Cerebellar nuclear complex (tissue), 1 donor: ENCODE data around the gene MRPL49.

Experiments
- DNase-seq, 2 experiments: peaks; one replicate each; lab custom pipeline; 2025; lab: John Stamatoyannopoulos, UW

The MRPL49 gene

GRCh38 chr11:65102142-65103095 is 19.7 kb upstream of the MRPL49 start:
- DNase-seq: no peak

- no peak for DNase-seq
These were observed 18.6 kb upstream of the MRPL49 start for GRCh38 chr11:65103476-65103875.

GRCh38 chr11:65104628-65105027 is 17.5 kb upstream of the MRPL49 start:
- DNase-seq: no peak

- no peak for DNase-seq
These were observed 15.0 kb upstream of the MRPL49 start for GRCh38 chr11:65107078-65107477.

GRCh38 chr11:65107751-65108468 is 14.2 kb upstream of the MRPL49 start:
- DNase-seq: no peak

- DNase-seq: no peak
These were observed 13.5 kb upstream of the MRPL49 start for GRCh38 chr11:65108469-65109123.

- no peak for DNase-seq
These were observed 12.6 kb upstream of the MRPL49 start for GRCh38 chr11:65109231-65110198.

- peak in 1 of 2 experiments; percentile 53 for DNase-seq
These were observed 11.7 kb upstream of the MRPL49 start for GRCh38 chr11:65110354-65110861.

- no peak for DNase-seq
These were observed 10.9 kb upstream of the MRPL49 start for GRCh38 chr11:65111159-65111743.

- peak; percentile 68 to 92 for DNase-seq
These were observed 10.2 kb upstream of the MRPL49 start, which contains the start of gene TM7SF2 for GRCh38 chr11:65111744-65112545. TM7SF2 (plus strand) TSS chr11:65111872; CDS start chr11:65112016, 144 bp downstream.

- DNase-seq: no peak
These were observed 9.4 kb upstream of the MRPL49 start for GRCh38 chr11:65112546-65113360.

GRCh38 chr11:65113361-65113756 is 8.8 kb upstream of the MRPL49 start:
- DNase-seq: no peak

GRCh38 chr11:65113839-65114238 is 8.3 kb upstream of the MRPL49 start:
- no peak for DNase-seq

GRCh38 chr11:65114538-65115171 is 7.5 kb upstream of the MRPL49 start:
- no peak for DNase-seq

- no peak for DNase-seq
These were observed 6.6 kb upstream of the MRPL49 start for GRCh38 chr11:65115361-65116082.

- DNase-seq: no peak
These were observed 5.5 kb upstream of the MRPL49 start for GRCh38 chr11:65116370-65117205.
